ENCODE measurements around the gene WNT9B. TPM values are rescaled to one million over a fixed set of nuclear protein-coding genes. Genes with fewer than 3 reads are reported as not detected.

WNT9B gene
- total and polyA plus RNA-seq, 2 of the 13 experiments (the other 11 are each of a cell fraction or from before 2014, with no cell fraction given), result not detected

- H3K9me3 ChIP-seq (ENCODE audit: low read length), result no peaks in the 10 kb centered on the region
- no peak overlapping the region for H2AFZ ChIP-seq (ENCODE audit: low read length)
- intact Hi-C loops (cut with micrococcal nuclease; ENCODE audit: unreplicated experiment), result no loop called here
- peaks cover 68% of the 10 kb centered on the region for H3K4me1 ChIP-seq (ENCODE audit: insufficient read depth, low read length)
- H4K20me1 ChIP-seq (ENCODE audit: insufficient read depth, low read length), result no peaks in the 10 kb centered on the region
- BruUV-seq (replicated peaks), result no TSS peak
- in situ Hi-C loops (cut with HindIII; ENCODE audit: extremely low pct_ligation_motif_present, low pct_unique_long_range_greater_than_20kb), result no loop called here
- H3K79me2 ChIP-seq (ENCODE audit: insufficient read depth, low read length), result no peaks in the 10 kb centered on the region
- DNase-seq (ENCODE audit: low spot score), result no peak
- peaks cover 9 to 21% of the 10 kb centered on the region in 2 experiments; a peak in 3 of 5 replicates for H3K27me3 ChIP-seq (ENCODE audit: control insufficient read depth in 1 of 2, insufficient read depth in 2 of 2, low read length in 2 of 2)
- CTCF ChIA-PET (ENCODE audit: low intra/inter-chr PET ratio, low total read pairs), result no interaction called here
- no peak overlapping the region for H3K9ac ChIP-seq (ENCODE audit: insufficient read depth, low read depth, low read length)
- POLR2A ChIA-PET, result no interaction called here
- no peaks in the 10 kb centered on the region for H3K36me3 ChIP-seq (replicated peaks in 1 of 2; ENCODE audit: control insufficient read depth in 1 of 2, insufficient read depth in 2 of 2, low read length in 2 of 2)
- 13% methylated on average over 7 of the region's 8 CpGs for WGBS (ENCODE audit: low lambda C conversion rate)
- FAIRE-seq, result peak; percentile 36
- ATAC-seq, result no peak
- no peak overlapping the region; a peak in 1 of 6 replicates for H3K4me3 ChIP-seq (replicated peaks in 1 of 3; ENCODE audit: insufficient read depth in 1 of 3, low read depth in 2 of 3, low read length in 3 of 3)
- H3K27ac ChIP-seq (ENCODE audit: extremely low read length, insufficient read depth, low read length), result no peak overlapping the region
- H3K4me2 ChIP-seq (ENCODE audit: low read depth, low read length), result peak overlapping the region; percentile 38
- no peak for TF ChIP-seq SP140L (CRISPR knock-in tag; IDR thresholded peaks at IDR 0.05; ENCODE audit: borderline replicate concordance)
- TF ChIP-seq NFATC3 (CRISPR knock-in tag; IDR thresholded peaks at IDR 0.05), result no peak
- no peak for TF ChIP-seq THRA (CRISPR knock-in tag; IDR thresholded peaks at IDR 0.05; ENCODE audit: borderline replicate concordance)
- no peak for TF ChIP-seq KLF6 (CRISPR knock-in tag; IDR thresholded peaks at IDR 0.05)
- TF ChIP-seq BCL6 (CRISPR knock-in tag; IDR thresholded peaks at IDR 0.05), result no peak
- TF ChIP-seq ZNF143 (CRISPR knock-in tag; IDR thresholded peaks at IDR 0.05), result no peak
- TF ChIP-seq SOX6 (IDR thresholded peaks at IDR 0.05), result no peak
- TF ChIP-seq SOX6 (CRISPR knock-in tag; IDR thresholded peaks at IDR 0.05), result 0 out of 2 replicates have a peak, but pooled peaks have one; percentile 8
- TF ChIP-seq SP2 (CRISPR knock-in tag; IDR thresholded peaks at IDR 0.05), result no peak
- TF ChIP-seq RXRA (CRISPR knock-in tag; IDR thresholded peaks at IDR 0.05), result no peak
- 0 out of 2 replicates have a peak, but pooled peaks have one; percentile 38 for TF ChIP-seq ZMYM3 (CRISPR knock-in tag; IDR thresholded peaks at IDR 0.05)
- TF ChIP-seq FOXA1 (IDR thresholded peaks at IDR 0.05), result 0 out of 2 replicates have a peak, but pooled peaks have one; percentile 39
- TF ChIP-seq FOXA1 (CRISPR knock-in tag; IDR thresholded peaks at IDR 0.05), result no peak
- 0 out of 2 replicates have a peak, but pooled peaks have one; percentile 12 for TF ChIP-seq PITX1 (CRISPR knock-in tag; IDR thresholded peaks at IDR 0.05)
- peak; percentile 70; the same call in 1 of the 2 replicates for TF ChIP-seq ZBTB43 (CRISPR knock-in tag; conservative IDR thresholded peaks at IDR 0.05)
- TF ChIP-seq ZBTB8A (CRISPR knock-in tag; IDR thresholded peaks at IDR 0.05; ENCODE audit: borderline replicate concordance, low read depth), result no peak
- no peak for TF ChIP-seq ZNF740 (CRISPR knock-in tag; IDR thresholded peaks at IDR 0.05)
- no peak for TF ChIP-seq ZNF207 (IDR thresholded peaks at IDR 0.05; ENCODE audit: borderline replicate concordance)
- 0 out of 2 replicates have a peak, but pooled peaks have one; percentile 12 for TF ChIP-seq KDM2A (CRISPR knock-in tag; IDR thresholded peaks at IDR 0.05; ENCODE audit: borderline replicate concordance, low read depth)
- TF ChIP-seq CENPX (CRISPR knock-in tag; IDR thresholded peaks at IDR 0.05), result no peak
- TF ChIP-seq ZNF460 (CRISPR knock-in tag; IDR thresholded peaks at IDR 0.05; ENCODE audit: borderline replicate concordance), result no peak
- TF ChIP-seq ZNF550 (CRISPR knock-in tag; IDR thresholded peaks at IDR 0.05; ENCODE audit: borderline replicate concordance), result 0 out of 2 replicates have a peak, but pooled peaks have one; percentile 34
- no peak for TF ChIP-seq PRPF4 (IDR thresholded peaks at IDR 0.05; ENCODE audit: low read depth, low read length, poor library complexity, severe bottlenecking)
- no peak for TF ChIP-seq FOXO4 (CRISPR knock-in tag; conservative IDR thresholded peaks at IDR 0.05)
Measured at GRCh38 chr17:46866325-46866724, 14.9 kb downstream of the WNT9B start.
